Measurements from ENCODE around the gene SLC39A11. TPM values are rescaled to one million over a fixed set of nuclear protein-coding genes. Genes with fewer than 3 reads are reported as not detected.

Gene SLC39A11
- total RNA-seq, 1 experiment from 2014 or later: 18.6 TPM

DNA sequence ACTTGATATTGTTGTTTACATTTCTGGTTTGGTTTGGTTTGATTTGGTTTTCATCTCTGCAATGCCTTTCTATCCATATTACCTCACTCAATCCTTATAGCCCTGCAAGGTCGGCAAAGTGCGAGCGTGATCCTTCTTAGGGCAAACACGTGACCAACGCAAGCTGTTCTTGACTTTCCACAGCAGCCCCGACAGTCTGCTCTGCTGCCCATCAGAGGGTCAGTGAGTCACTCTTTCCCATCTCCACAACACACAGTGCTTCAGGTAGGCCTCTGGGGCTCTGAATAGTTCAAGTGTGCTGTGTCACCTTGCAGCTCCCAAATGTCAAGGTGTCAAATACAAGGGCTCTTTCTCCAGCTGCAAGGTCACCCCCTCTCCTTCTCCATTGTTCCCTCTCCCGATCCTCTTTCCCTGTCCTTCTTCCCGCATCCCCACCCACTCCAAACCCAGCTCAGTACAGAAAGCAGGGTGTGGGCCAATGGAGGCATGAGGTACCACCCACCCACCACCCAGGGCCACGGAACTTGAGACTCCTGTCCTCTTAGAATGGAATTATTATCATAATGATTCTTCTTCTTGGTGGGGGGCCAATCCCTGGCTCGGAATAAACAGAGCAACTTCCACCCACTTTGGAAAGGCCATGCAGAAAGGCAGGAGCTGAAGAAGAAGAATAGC lies 139.7 kb downstream of the SLC39A11 start:
- Histone ChIP-seq H3K9me3 (ENCODE audit: low read depth, low read length, poor library complexity, severe bottlenecking) (no peaks in the 10 kb centered on the region), H3K27me3 (replicated peaks; ENCODE audit: insufficient read depth, low read depth, low read length, poor library complexity) (no peaks in the 10 kb centered on the region), H3K4me3 (ENCODE audit: low read depth, low read length, poor library complexity, severe bottlenecking) (no peak overlapping the region), H3K36me3 (ENCODE audit: insufficient read depth, low read length, poor library complexity, severe bottlenecking) (no peaks in the 10 kb centered on the region), H3K27ac (ENCODE audit: low read depth, low read length, poor library complexity, severe bottlenecking) (peak overlapping the region; percentile 19), H3K4me1 (ENCODE audit: insufficient read depth, low read length, poor library complexity, severe bottlenecking) (peaks cover 22% of the 10 kb centered on the region)
- CTCF ChIA-PET: interaction anchor here (0.9 kb wide), 1 partner anchor 239 kb away, joined by 4 read pairs; no protein-coding TSS in a partner anchor
- POLR2A ChIA-PET (ENCODE audit: low non-redundant PET): no interaction called here
- BruUV-seq (replicated peaks): no TSS peak
- intact Hi-C loops (cut with micrococcal nuclease; ENCODE audit: unreplicated experiment): no loop called here
- no peak for DNase-seq (ENCODE audit: low spot score)
- TF ChIP-seq, protein P1, sequence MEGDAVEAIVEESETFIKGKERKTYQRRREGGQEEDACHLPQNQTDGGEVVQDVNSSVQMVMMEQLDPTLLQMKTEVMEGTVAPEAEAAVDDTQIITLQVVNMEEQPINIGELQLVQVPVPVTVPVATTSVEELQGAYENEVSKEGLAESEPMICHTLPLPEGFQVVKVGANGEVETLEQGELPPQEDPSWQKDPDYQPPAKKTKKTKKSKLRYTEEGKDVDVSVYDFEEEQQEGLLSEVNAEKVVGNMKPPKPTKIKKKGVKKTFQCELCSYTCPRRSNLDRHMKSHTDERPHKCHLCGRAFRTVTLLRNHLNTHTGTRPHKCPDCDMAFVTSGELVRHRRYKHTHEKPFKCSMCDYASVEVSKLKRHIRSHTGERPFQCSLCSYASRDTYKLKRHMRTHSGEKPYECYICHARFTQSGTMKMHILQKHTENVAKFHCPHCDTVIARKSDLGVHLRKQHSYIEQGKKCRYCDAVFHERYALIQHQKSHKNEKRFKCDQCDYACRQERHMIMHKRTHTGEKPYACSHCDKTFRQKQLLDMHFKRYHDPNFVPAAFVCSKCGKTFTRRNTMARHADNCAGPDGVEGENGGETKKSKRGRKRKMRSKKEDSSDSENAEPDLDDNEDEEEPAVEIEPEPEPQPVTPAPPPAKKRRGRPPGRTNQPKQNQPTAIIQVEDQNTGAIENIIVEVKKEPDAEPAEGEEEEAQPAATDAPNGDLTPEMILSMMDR (conservative IDR thresholded peaks at IDR 0.05; ENCODE audit: low read depth, low read length): no peak
- TF ChIP-seq EZH2 (IDR thresholded peaks at IDR 0.05; ENCODE audit: borderline replicate concordance, low read depth, low read length, poor library complexity, severe bottlenecking): no peak

DNA sequence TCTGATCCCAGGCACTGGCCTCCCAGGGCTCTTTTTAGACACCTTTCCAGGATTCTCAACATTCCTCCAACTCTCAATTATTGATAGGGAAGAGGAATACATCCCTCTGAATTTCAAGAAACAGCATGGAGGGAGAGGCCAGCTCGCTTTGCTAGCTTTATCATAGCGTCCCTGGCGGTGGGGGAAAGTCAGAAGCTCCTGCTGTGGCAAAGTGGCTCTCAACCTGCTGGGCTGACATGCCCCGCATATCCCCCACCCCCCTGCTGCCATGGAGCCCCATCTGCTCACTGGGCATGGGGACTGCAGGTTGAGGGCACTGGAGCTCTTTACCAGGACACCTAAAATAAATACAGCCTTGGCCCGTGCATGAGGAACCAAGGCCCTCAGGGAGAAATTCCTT lies 140.3 kb downstream of the SLC39A11 start:
- intact Hi-C loops (cut with micrococcal nuclease; ENCODE audit: unreplicated experiment): no loop called here
- Histone ChIP-seq H3K9me3 (ENCODE audit: low read depth, low read length, poor library complexity, severe bottlenecking) (no peaks in the 10 kb centered on the region), H3K36me3 (ENCODE audit: insufficient read depth, low read length, poor library complexity, severe bottlenecking) (no peaks in the 10 kb centered on the region), H3K27me3 (replicated peaks; ENCODE audit: insufficient read depth, low read depth, low read length, poor library complexity) (no peaks in the 10 kb centered on the region), H3K27ac (ENCODE audit: low read depth, low read length, poor library complexity, severe bottlenecking) (no peak overlapping the region), H3K4me3 (ENCODE audit: low read depth, low read length, poor library complexity, severe bottlenecking) (no peak overlapping the region), H3K4me1 (ENCODE audit: insufficient read depth, low read length, poor library complexity, severe bottlenecking) (peaks cover 27% of the 10 kb centered on the region)
- DNase-seq (ENCODE audit: low spot score): no peak
- BruUV-seq (replicated peaks): no TSS peak
- TF ChIP-seq EZH2 (IDR thresholded peaks at IDR 0.05; ENCODE audit: borderline replicate concordance, low read depth, low read length, poor library complexity, severe bottlenecking): no peak
- TF ChIP-seq, protein P1 (conservative IDR thresholded peaks at IDR 0.05; ENCODE audit: low read depth, low read length): no peak
- ChIA-PET POLR2A (ENCODE audit: low non-redundant PET) (no interaction called here), CTCF (no interaction called here)

DNA sequence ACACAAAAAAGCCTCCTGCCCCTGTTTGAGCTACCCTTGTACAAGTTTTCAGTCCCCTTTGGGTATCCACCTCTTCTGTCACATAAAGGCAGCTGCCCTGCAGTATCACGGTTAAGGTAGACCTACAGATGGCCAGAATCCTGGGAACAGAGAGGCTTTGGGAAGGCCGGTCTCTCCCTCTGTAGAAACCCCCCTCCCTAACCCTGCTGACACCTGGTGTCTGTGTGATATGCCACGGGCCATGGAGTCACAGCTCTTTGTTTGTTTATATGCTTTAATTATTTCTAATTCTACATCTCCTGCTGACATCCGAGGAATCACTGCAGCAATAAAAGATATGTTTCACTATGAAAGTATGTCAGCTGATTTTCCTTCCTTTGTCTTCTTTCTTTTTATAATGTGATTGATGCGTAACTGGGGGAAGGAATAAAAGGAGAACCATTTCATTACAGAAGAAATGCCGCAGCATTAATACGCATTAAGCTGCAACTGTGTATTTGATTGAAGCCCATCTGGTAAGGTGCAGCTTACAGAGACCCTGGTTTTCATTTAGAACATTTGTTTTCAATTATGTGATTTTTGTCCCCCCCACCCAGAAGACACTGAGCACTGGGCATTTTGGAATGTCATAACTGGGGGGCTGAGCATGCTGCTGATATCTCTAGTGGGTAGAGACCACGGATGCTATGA lies 142.1 kb downstream of the SLC39A11 start:
- DNase-seq (ENCODE audit: low spot score): peak; percentile 59
- no peaks in the 10 kb centered on the region for H3K36me3 ChIP-seq (ENCODE audit: insufficient read depth, low read length, poor library complexity, severe bottlenecking)
- peaks cover 42% of the 10 kb centered on the region for H3K4me1 ChIP-seq (ENCODE audit: insufficient read depth, low read length, poor library complexity, severe bottlenecking)
- intact Hi-C loops (cut with micrococcal nuclease; ENCODE audit: unreplicated experiment): no loop called here
- BruUV-seq (replicated peaks): no TSS peak
- H3K27ac ChIP-seq (ENCODE audit: low read depth, low read length, poor library complexity, severe bottlenecking): peak overlapping the region; percentile 49
- CTCF ChIA-PET: no interaction called here
- H3K9me3 ChIP-seq (ENCODE audit: low read depth, low read length, poor library complexity, severe bottlenecking): no peaks in the 10 kb centered on the region
- no peak for TF ChIP-seq EZH2 (IDR thresholded peaks at IDR 0.05; ENCODE audit: borderline replicate concordance, low read depth, low read length, poor library complexity, severe bottlenecking)
- POLR2A ChIA-PET (ENCODE audit: low non-redundant PET): no interaction called here
- H3K4me3 ChIP-seq (ENCODE audit: low read depth, low read length, poor library complexity, severe bottlenecking): no peak overlapping the region
- H3K27me3 ChIP-seq (replicated peaks; ENCODE audit: insufficient read depth, low read depth, low read length, poor library complexity): no peaks in the 10 kb centered on the region
